HG02884 (cell line): ENCODE measurements around the gene CERS1.

ENCODE experiments used
- ATAC-seq: cut with Tn5 transposase; IDR thresholded peaks from one replicate; pipeline ENCODE4 v1.9.1; 2021; ENCODE audit warnings: mild to moderate bottlenecking, moderate library complexity; ENCODE audit not compliant: unreplicated experiment

CERS1 gene, protein sequence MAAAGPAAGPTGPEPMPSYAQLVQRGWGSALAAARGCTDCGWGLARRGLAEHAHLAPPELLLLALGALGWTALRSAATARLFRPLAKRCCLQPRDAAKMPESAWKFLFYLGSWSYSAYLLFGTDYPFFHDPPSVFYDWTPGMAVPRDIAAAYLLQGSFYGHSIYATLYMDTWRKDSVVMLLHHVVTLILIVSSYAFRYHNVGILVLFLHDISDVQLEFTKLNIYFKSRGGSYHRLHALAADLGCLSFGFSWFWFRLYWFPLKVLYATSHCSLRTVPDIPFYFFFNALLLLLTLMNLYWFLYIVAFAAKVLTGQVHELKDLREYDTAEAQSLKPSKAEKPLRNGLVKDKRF

DNA sequence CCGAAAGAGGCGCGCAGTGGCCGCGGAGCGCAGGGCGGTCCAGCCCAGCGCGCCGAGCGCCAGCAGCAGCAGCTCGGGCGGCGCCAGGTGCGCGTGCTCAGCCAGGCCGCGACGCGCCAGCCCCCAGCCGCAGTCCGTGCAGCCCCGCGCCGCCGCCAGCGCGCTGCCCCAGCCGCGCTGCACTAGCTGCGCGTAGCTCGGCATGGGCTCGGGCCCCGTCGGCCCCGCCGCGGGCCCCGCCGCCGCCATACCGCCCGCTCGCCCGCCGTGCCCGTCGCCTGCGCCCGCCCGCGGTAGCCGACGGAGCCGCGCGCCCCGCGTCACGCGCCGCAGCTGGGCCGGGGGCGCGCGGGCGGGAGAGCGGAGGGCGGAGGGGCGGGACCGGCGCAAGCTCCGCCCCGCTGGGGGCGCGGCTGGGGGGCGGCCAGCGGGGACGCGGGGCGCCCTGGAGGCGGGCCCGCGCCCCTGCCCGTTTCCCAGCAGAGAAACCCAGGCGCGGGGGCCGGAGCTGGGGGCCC, at the start of gene CERS1:
TSS of gene CERS1 (minus strand) at position 335 of the 518 bp plus-strand sequence. CDS start at position 249, 86 bp downstream.
- ATAC-seq = no peak

DNA sequence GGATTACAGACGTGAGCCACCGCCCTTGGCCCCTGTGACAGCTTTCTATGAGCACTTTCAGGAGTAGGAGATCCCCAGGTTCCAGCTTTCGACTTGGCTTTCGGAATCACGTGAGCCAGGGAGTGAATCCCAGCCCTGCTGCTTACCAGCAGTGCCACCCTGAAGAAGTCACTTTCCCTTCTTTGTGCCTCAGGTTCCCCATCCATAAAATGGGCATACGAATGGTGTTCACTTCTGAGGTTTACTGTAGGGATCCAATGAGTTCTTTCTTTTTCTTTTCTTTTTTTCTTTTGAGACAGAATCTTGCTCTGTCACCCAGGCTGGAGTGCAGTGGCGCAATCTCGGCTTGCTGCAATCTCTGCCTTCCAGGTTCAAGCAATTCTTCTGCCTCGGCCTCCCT, 49.3 kb upstream of the CERS1 start:
- no peak for ATAC-seq

DNA sequence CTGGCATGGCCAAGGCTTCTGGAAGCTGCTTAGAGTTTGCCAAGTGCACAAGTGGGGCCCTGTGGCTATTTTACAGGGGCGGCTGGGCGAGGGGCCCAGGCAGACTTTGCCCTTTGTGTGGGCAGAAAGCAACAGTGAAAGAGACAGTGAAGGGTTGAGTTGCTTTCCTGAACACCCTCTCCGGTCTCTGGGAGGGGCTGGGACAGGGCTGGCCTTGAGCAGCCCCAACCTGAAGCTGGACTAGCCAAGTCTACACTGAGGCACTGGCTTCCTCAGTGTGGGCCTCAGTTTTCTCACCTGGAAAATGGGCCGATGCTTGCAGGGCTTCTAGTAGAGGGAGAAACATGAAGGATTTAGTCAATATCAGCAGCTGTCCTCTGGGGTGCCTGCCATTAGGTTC, 47.5 kb upstream of the CERS1 start:
- no peak for ATAC-seq

DNA sequence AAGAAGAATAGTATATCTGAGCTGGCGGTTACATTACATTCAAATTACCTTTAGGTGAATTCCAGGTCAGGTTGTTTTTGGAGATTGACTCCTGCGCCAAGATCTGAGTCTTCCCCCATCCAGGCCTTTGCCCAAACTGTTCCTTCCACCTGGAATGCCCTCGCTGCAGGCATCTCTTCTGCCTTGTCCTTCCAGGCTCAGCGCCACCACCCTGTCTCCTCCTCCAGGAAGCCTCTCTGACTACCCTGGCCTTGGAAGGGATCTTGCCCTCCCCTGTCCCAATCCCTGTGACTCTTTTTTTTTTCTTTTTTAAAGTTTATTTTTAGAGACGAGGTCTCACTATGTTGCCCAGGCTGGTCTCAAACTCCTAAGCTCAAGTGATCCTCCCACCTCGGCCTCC, 46.7 kb upstream of the CERS1 start:
- ATAC-seq = no peak

DNA sequence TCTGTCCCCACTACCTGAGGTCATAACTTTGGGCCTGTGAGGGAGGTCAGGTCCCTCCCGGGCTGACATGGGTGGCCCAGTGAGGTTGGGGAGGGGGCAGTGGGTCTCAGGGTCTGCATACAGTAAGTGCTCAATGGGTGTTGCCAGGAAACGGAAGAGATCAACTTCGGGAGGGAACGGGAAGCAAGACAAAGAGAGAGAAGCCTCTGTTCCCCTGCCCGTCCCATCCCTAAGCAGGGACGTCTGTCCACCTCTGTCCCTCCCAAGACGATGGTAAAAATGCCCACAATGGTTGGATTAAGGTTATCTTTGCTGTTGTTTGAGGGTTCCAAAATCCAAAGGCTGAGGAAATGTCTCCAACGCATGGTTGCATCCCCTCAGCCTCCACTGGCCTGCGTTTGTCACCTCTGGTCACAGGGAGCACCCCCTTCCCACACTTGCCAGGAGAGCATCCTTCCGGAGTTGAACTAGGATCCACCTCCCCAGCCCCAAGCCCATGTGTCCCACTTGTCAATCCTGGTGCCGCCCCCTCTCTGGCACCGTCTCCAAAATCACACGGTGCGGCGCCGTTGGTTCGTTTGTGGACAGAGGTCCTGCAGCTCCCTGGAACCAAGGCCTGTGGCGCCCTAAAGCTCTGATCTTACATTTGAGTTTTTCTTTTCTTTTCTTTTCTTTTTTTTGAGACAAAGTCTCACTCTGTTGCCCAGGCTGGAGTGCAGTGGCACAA, 45.8 kb upstream of the CERS1 start:
- no peak for ATAC-seq

DNA sequence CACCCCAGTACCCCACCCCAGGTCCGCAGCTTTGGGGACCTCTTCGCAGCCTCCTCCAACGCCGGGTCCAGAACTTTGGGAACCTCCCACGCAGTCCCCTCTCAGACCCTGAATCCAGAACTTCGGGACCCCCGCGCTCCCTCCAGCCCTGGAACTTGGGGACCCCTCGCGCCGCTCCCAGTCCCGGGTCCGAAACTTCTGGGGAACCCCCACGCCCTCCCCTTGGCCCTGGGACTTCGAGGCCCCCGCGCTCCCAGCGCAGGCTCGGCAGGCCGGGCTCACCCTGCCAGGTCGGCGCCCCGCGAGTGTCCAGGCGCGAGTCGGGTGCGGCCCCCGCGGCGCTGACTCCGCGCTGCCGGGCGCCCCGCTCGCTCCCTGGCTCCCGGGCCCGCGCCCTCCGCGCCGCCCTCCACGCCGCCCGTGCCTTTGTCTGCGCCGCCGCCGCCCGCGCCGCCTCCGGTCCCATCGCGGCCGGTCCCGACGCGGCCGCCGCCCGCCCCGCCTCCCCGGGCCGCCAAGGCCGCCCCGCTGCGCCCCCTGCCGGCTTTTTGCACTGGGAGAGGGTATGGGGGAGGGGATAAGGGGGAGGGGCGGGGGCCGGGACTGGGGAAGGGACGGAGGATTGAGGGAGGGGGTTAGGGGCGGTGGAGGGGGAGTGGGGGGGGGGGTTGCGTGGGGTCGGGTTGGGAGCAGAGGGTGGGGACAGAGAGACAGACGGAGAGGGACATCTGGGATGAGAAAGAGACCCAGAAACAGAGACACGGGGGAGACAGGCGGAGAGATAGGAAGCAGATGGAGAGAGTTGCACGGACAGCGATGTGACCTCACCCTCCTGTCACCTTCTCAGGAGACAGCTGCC, 45.0 kb upstream of the CERS1 start, which contains the start of gene HOMER3:
TSS of gene HOMER3 (minus strand) at position 449 of the 859 bp plus-strand sequence. CDS start 2,235 bp downstream, outside the sequence.
- ATAC-seq = no peak

DNA sequence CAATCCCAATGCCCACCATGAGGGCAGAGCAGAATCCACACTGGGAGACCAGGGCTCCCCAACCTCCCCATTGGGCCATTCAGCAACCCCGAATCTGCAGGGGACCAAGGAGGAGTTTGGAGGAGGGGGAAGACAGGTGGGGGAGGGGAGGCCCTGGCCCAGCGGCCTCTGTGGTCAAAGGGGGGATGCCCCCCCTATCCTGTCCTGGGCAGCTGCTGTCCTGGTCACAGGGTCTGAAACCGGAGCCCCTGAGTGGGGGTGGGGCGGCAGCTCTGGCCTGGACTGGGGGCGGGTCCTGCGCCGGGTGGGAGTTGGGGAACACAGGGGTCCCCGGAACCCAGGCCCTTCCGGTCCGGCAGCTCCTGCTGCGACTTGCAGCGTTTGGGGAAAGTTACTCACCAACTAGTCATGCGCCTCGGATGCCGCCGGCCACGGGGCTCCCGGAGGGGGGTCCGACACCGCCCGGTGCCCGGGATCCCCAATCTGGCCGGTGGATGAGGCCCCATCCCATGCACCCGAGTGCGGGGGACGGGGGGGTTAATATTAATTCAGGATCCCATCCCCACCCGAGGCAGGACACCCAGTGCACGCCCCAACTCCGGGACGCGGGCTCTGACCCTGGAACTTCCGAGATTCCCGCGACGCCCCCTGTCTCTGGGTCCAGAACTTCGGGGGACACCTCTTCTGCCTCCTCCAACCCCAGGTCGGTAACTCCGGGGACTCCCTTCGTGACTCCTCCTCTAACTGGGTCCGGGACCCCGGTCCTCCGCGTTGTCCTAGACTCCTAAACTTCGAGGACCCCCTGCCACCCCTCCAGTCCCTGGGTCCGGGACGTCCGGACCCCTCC, 44.2 kb upstream of the CERS1 start:
- no peak for ATAC-seq

DNA sequence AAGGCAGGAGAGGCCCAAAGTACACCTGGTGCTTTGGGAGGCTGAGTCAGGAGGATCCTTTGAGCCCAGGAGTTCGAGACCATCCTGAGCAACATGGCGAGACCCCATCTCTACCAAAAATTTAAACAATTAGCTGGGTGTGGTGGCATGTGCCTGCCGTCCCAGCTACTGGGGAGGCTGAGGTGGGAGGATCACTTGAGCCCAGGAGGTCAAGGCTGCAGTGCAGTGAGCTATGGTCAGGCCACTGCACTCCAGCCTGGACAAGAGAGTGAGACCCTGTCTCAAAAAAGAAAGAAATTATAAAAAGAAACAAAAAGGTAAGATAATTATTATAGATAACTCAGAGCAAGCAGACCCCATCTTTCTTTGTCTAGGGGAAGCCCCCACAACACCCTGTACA, 43.2 kb upstream of the CERS1 start:
- ATAC-seq = no peak

DNA sequence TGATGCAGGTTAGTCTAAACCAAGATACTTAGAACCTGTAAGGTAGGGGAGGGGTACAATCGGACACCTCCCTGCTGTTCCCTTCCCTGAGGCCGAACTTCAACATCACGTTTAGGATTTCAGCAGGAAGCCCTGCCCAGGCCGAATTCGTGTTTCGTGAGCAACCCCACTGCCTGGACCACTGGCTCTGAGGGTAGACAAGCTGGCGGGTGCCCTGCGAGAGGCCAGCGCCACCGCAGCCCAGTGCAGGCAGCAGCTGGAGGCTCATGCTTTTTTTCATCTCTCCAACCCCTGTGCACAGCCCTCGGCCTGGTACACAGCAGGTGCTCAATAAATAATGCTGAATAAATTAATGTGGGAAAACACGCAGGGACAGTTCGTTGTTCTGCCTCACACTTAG, 37.3 kb upstream of the CERS1 start:
- ATAC-seq = no peak

DNA sequence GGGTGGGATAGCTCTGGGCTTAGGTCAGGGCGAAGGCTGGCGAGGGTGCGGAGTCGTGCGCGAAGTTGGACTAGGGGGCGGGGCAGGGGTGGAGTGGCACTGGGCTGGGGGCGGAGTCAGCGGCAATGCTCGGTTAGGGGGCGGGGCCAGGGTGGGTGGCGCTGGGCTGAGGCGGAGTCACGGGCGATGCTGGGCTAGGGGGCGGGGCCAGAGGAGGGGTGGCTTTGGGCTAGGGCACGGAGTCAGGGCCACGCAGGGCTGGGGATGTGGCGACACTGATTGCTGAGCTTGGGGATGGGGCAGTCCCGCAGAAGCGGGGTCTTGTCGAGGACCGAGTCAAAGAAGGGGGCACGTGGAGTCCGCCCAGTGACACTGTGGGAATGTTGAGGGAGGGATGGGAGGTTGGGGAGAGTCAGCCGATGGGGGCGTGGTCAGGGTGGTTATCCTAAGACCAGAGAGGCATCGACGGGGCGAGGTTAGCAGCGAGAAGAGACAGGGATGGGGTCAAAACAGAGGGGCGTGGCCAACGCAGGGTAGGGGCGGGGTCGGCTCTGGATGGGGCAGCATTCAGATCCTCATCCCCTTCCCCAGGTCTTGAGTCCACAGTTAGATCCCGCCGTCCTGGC, 36.4 kb upstream of the CERS1 start:
- no peak for ATAC-seq

DNA sequence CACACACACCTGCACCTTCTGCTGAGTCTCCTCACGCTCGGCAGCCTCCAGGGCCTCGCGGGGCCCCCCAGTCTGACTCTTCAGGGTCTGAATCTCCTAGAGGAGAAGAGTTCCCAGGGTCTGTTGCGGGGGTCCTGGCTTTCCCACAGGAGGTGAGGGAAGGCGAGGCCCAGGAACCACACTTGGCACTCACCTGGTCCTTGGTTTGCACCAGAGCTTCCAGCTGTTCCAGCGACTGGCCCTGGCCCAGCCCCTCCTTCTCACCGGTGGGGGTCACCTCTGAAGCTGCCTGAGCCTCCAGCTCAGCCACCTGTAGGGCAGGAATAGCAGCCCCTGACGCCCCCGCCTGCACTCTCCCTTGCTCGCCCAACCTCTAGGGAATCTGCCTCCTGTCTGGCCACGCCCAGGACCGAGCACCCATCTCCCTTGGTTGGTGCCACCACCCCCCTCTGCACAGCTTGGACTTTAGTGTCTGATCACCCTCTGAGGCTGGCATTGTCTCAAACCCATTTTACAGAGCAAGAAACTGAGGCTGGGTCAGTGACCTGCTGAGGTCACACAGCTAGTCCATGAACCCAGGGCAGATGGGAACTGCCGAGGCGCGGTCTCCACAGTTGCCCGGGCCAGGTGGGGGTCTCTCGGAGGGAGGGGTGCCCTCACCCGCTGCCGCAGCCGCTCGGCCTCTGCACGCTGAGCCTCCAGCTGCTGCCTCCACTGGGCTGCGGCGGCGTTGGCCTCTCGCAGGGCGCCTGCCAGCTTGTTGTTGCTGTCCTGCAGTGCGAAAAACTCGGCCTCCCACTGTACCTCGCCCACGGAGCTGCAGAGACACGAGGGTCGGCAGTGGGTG, 35.6 kb upstream of the CERS1 start:
- no peak for ATAC-seq

DNA sequence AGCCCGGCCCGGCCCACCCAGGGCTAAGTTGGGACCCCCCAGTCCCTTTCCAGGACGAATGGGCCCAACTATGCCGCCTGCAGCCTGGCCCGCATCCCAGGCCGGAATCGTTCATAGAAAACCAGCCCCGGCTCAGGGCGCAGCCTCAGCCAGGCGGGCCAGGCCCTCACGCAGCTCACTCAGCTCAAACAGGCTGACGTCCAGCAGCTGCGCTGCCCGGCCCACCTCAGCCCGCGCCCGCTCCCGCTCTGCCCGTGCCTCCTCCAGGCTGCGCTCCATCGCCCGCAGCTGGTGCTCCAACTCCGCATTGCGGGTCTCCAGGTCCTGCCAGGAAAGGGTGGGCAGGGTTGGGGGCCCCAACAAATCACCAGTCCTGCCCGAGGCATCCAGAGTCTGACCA, 33.4 kb upstream of the CERS1 start:
- no peak for ATAC-seq

DNA sequence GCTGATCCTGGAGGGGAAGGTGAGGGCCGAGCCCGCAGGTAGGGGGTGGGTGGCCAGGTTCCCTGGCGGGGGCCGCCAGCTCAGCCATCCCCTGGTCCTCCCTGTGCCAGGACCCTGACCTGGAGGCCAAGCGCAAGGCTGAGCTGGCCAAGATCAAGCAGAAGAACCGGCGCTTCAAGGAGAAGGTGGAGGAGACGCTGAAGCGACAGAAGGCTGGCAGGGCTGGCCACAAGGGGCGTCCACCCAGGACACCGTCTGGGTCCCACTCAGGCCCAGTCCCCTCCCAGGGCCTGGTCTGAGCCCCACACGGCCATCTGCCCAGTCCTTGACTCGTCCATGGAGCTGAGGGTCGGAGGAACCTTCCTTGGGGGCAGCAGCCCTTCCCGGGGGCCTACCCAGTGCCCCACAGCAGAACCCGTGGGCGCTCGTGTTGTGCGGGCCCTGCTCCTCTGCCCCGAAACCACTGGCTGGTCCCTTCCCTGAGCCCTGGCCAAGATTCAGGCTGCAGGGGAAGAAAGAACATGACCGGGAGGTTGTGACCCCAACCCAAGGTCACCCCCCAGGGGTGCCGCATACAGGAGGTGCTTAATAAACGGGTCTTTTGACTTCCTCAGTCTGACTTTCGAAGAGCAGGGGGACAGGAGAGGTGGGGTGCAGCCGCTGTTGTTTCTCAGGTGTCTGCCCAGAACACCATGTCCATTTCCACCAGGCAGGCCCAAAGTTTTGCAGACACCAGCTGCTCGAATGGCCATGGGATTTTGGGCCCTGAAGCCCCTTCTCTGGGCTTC, 32.3 kb upstream of the CERS1 start:
- ATAC-seq = no peak

DNA sequence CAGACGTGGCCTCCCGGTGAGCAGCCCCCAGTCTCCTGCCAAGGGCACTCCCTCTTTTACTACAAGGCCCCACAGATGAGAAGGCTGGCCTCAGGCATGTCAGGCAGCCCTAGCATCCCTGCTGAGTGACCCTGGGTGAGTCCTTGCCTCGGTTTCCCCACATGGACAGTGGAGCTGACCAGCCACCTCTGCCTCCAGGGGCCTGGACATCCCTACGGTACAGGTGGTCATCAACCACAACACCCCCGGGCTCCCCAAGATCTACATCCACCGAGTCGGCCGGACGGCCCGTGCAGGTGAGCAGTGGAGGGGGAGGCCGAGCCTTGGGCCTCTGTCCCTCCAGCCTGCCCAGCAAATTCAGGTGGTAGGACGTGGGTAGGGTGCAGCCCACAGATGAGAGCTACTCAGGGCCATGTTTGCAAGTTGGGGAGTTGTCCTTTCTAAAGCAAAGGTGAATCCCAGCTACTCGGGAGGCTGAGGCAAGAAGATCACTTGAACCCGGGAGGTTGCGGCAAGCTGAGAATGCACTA, 28.8 kb upstream of the CERS1 start:
- ATAC-seq = no peak

DNA sequence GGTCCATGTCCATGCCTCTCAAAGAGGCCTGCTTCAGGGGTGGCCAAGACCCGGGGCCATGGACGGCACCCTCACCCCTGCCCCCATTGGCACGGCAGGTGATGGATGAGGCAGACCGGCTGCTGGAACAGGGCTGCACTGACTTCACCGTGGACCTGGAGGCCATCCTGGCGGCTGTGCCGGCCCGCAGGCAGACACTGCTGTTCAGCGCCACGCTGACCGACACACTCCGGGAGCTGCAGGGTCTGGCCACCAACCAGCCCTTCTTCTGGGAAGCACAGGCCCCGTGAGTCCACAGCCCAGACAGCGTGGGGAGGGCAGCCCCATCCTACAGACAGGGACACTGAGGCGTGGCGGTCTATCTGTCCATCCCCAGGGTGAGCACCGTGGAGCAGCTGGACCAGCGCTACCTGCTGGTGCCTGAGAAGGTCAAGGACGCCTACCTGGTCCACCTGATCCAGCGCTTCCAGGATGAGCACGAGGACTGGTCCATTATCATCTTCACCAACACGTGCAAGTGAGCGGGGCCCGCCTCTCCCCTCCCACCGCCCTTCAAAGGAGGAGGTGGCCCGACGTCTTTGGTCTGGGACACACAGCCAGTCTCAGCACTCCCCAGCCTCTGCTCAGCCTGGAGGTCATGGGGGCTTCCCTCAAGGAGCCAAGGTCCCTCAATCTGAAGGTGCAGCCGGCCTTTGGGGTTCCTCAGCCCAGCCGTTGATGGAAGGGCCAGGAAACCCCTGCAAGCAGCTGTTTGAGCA, 26.4 kb upstream of the CERS1 start:
- ATAC-seq = no peak

DNA sequence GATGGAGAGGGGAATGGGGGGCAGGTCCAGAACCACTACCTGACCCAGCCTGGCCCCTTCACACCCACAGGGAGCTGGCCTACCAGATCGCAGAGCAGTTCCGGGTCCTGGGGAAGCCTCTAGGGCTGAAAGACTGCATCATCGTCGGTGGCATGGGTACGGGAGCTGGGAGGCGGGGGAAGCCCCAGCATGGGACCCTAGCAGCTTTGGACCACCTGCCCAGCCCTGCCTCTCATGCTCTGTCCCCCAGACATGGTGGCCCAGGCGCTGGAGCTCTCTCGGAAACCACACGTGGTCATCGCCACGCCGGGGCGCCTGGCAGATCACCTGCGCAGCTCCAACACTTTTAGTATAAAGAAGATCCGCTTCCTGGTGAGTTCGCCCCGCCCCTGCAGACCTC, 25.6 kb upstream of the CERS1 start:
- ATAC-seq = no peak

DNA sequence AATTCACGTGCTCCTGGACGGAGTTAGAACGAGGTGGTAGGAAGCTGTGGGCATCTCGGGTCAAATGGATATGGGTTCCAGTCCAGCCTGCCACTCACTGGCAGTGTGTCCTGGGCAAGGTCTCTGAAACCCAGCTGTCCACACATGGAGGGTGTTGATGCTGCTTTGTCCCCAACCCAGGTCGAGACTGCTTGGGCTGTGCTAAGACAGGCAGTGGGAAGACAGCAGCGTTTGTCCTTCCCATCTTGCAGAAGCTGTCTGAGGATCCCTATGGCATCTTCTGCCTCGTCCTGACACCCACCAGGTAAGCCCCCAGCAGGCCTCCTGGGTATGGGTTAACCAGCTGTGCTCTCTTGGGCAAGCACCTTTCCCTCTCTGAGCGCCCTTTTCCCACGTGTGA, 24.4 kb upstream of the CERS1 start:
- ATAC-seq = no peak
